ENCODE results near the gene IFT20. TPM values are rescaled to one million over a fixed set of nuclear protein-coding genes. Genes with fewer than 3 reads are reported as not detected.
A peak's percentile ranks its signal among the peaks of the same experiment; 100 is the strongest.

The IFT20 gene
- total and polyA plus RNA-seq, 2 of the 13 experiments (the other 11 are each of a cell fraction or from before 2014, with no cell fraction given): 28.0 to 37.8 TPM

DNA sequence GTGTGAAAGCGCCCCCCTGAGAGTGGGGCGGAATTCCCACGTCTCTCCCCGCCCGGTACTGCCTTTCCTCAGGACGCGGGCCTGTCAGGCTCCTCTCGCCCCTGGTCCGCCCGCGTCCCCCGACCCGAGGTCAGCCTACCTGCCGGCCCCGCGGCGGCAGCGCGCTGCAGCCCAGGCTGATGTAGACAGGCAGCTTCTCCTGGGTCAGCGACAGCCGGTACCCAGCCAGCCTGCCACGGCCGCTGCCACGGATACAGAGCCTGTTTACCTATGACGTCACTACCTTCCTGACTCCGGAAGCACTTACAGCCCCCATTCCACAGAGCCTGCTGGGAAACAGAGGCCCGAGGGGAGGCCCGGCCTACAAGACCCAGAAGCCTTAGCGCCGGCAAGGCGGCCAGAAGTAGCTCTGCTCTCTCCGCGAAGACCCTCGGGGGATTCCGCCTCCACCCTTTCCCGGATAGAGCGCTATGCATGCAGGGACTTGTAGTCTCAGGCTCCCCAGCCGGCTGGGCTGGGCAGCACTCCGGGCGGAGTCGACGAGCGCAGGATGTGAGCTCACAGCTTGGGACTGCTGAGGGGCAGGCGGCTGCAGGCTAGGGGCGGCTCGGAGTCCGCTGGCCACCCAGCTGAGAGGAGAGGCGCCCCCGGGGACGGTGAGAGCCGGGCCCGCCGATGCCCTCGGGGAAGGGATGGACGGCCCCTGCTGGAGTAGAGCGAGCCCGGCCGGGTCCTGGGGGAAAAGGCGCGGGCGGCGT lies at the start of gene IFT20, which contains the start of gene TNFAIP1 (continued):
- no peak for TF ChIP-seq SOX6 (IDR thresholded peaks at IDR 0.05)
- peak; percentile 75 for TF ChIP-seq SOX6 (CRISPR knock-in tag; IDR thresholded peaks at IDR 0.05)
- TF ChIP-seq ADNP (CRISPR knock-in tag; IDR thresholded peaks at IDR 0.05): no peak
- no peak for TF ChIP-seq ZNF337 (CRISPR knock-in tag; IDR thresholded peaks at IDR 0.05; ENCODE audit: borderline replicate concordance, low read depth)
- TF ChIP-seq ZNF749 (CRISPR knock-in tag; IDR thresholded peaks at IDR 0.05; ENCODE audit: borderline replicate concordance): 0 out of 2 replicates have a peak, but pooled peaks have one; percentile 28
- peak; percentile 68; the same call in 1 of the 2 replicates for TF ChIP-seq TGIF2 (CRISPR knock-in tag; IDR thresholded peaks at IDR 0.05)
- TF ChIP-seq ZNF776 (CRISPR knock-in tag; IDR thresholded peaks at IDR 0.05): peak; percentile 55; the same call in 1 of the 2 replicates
- TF ChIP-seq, protein P1, sequence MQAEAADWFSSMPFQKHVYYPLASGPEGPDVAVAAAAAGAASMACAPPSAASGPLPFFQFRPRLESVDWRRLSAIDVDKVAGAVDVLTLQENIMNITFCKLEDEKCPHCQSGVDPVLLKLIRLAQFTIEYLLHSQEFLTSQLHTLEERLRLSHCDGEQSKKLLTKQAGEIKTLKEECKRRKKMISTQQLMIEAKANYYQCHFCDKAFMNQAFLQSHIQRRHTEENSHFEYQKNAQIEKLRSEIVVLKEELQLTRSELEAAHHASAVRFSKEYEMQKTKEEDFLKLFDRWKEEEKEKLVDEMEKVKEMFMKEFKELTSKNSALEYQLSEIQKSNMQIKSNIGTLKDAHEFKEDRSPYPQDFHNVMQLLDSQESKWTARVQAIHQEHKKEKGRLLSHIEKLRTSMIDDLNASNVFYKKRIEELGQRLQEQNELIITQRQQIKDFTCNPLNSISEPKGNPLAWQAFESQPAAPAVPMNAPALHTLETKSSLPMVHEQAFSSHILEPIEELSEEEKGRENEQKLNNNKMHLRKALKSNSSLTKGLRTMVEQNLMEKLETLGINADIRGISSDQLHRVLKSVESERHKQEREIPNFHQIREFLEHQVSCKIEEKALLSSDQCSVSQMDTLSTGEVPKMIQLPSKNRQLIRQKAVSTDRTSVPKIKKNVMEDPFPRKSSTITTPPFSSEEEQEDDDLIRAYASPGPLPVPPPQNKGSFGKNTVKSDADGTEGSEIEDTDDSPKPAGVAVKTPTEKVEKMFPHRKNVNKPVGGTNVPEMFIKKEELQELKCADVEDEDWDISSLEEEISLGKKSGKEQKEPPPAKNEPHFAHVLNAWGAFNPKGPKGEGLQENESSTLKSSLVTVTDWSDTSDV (CRISPR knock-in tag; IDR thresholded peaks at IDR 0.05): peak; percentile 46; the same call in 1 of the 2 replicates
- peak; percentile 91 for TF ChIP-seq ZFY (CRISPR knock-in tag; IDR thresholded peaks at IDR 0.05)
- TF ChIP-seq EP300 (IDR thresholded peaks at IDR 0.05; ENCODE audit: low read depth in 2 of 2, low read length in 2 of 2): 0 out of 4 replicates have a peak, but pooled peaks of 1 of the 2 experiments have one; percentile 34
- no peak for TF ChIP-seq EP300 (CRISPR knock-in tag; IDR thresholded peaks at IDR 0.05; ENCODE audit: borderline replicate concordance)
- peak; percentile 81; the same call in 1 of the 2 replicates for TF ChIP-seq ZNF556 (CRISPR knock-in tag; IDR thresholded peaks at IDR 0.05; ENCODE audit: borderline replicate concordance)
- no peak for TF ChIP-seq DR1 (CRISPR knock-in tag; IDR thresholded peaks at IDR 0.05)
- no peak for TF ChIP-seq KDM3A (CRISPR knock-in tag; IDR thresholded peaks at IDR 0.05; ENCODE audit: low read depth)
- TF ChIP-seq PHF20 (CRISPR knock-in tag; IDR thresholded peaks at IDR 0.05): peak; percentile 90
- peak; percentile 45 for TF ChIP-seq RXRB (CRISPR knock-in tag; IDR thresholded peaks at IDR 0.05; ENCODE audit: borderline replicate concordance)
- TF ChIP-seq GABPB1 (CRISPR knock-in tag; IDR thresholded peaks at IDR 0.05): peak; percentile 99
- TF ChIP-seq ZSCAN31 (CRISPR knock-in tag; IDR thresholded peaks at IDR 0.05; ENCODE audit: low read depth): peak; percentile 14; the same call in 1 of the 2 replicates
- TF ChIP-seq, protein P2, sequence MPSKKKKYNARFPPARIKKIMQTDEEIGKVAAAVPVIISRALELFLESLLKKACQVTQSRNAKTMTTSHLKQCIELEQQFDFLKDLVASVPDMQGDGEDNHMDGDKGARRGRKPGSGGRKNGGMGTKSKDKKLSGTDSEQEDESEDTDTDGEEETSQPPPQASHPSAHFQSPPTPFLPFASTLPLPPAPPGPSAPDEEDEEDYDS (CRISPR knock-in tag; IDR thresholded peaks at IDR 0.05): peak; percentile 58
- TF ChIP-seq, protein P3, sequence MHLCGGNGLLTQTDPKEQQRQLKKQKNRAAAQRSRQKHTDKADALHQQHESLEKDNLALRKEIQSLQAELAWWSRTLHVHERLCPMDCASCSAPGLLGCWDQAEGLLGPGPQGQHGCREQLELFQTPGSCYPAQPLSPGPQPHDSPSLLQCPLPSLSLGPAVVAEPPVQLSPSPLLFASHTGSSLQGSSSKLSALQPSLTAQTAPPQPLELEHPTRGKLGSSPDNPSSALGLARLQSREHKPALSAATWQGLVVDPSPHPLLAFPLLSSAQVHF (CRISPR knock-in tag; IDR thresholded peaks at IDR 0.05): no peak
- TF ChIP-seq, protein P4, sequence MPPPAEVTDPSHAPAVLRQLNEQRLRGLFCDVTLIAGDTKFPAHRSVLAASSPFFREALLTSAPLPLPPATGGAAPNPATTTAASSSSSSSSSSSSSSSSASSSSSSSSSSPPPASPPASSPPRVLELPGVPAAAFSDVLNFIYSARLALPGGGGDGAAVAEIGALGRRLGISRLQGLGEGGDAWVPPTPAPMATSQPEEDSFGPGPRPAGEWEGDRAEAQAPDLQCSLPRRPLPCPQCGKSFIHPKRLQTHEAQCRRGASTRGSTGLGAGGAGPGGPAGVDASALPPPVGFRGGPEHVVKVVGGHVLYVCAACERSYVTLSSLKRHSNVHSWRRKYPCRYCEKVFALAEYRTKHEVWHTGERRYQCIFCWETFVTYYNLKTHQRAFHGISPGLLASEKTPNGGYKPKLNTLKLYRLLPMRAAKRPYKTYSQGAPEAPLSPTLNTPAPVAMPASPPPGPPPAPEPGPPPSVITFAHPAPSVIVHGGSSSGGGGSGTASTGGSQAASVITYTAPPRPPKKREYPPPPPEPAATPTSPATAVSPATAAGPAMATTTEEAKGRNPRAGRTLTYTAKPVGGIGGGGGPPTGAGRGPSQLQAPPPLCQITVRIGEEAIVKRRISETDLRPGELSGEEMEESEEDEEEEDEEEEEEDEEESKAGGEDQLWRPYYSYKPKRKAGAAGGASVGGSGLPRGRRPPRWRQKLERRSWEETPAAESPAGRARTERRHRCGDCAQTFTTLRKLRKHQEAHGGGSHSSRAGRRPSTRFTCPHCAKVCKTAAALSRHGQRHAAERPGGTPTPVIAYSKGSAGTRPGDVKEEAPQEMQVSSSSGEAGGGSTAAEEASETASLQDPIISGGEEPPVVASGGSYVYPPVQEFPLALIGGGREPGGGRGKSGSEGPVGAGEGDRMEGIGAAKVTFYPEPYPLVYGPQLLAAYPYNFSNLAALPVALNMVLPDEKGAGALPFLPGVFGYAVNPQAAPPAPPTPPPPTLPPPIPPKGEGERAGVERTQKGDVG (CRISPR knock-in tag; IDR thresholded peaks at IDR 0.05; ENCODE audit: borderline replicate concordance): no peak
- TF ChIP-seq ZNF232 (CRISPR knock-in tag; IDR thresholded peaks at IDR 0.05; ENCODE audit: borderline replicate concordance): no peak
- TF ChIP-seq KMT2A (CRISPR knock-in tag; IDR thresholded peaks at IDR 0.05): peak; percentile 93

Measured in HepG2 (cell line).